Mucosa of rectum (tissue), 2 donors: Measurements from ENCODE around the gene CUTC.
"Not testable (repeated sequence)": the region's sequence is repeated elsewhere in the genome, so short reads cannot be mapped to it uniquely, and the experiment has no call there.

Experiments
- H3K27ac ChIP-seq, 2 donors: one replicate each; pipeline ENCODE4 v1.7.0; 2013; ENCODE audit warnings: inconsistent platforms in 2 of 2, low read depth in 2 of 2, low read length in 2 of 2
- H3K27me3 ChIP-seq, 2 donors: one replicate each; pipeline ENCODE4 v1.7.0; 2013; ENCODE audit warnings: low read length in 2 of 2; ENCODE audit not compliant: control insufficient read depth in 2 of 2, insufficient read depth in 2 of 2
- H3K36me3 ChIP-seq, 2 donors: one replicate each; pipeline ENCODE4 v1.7.0; 2013; ENCODE audit warnings: low read length in 2 of 2; ENCODE audit not compliant: control insufficient read depth in 2 of 2, insufficient read depth in 2 of 2
- H3K4me1 ChIP-seq, 2 donors: one replicate each; pipeline ENCODE4 v1.7.0; 2013; ENCODE audit warnings: low read length in 2 of 2, mild to moderate bottlenecking in 1 of 2; ENCODE audit not compliant: control insufficient read depth in 2 of 2, insufficient read depth in 2 of 2
- H3K4me3 ChIP-seq, 2 donors: one replicate each; pipeline ENCODE4 v1.7.0; 2013; ENCODE audit warnings: low read length in 2 of 2
- H3K9ac ChIP-seq, 2 donors: one replicate each; pipeline ENCODE4 v1.7.0; 2013; ENCODE audit warnings: low read length in 2 of 2, low read depth in 1 of 2, mild to moderate bottlenecking in 1 of 2
- H3K9me3 ChIP-seq, 2 donors: one replicate each; pipeline ENCODE4 v1.7.0; 2013; ENCODE audit warnings: low read length in 2 of 2; ENCODE audit not compliant: control insufficient read depth in 2 of 2
- donor health status: healthy.
- donor health status: Normal muscosa, but diverticular disease.

CUTC gene

DNA sequence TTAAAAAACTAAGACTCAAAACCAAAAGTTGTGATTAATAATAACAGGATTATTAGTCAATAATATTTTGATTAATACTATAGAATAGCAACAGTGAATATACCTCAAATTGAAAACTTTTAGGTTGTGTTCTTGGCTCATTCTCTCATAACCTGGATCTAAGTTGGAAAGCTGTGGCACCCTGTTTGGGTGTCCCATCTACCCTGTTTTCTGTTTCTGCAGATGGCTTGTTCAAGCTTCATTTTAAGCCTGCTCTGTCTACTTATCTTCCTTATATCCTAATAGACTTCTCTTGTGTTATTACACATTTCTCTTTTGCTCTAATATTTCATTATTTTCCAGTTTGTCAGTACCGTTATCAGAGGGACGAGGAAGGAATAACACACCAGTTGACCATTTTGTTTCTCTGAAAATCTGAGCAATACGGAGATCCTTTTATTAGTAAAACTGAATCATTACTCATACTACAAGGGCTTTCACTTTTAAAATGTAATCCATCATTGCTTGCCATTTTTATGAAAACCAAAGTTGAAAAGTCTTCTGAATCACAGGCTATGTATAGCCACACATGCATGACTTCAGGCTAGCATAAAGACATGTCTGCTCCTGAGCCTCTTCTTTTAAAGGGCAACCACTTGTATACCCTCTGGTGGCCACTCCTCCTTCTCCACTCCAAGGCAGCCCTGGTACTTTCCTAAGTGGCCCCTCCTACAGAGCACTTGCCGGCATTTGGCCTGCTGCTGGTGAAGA lies 22.4 kb upstream of the CUTC start:
- no peaks in the 10 kb centered on the region for H3K4me1 ChIP-seq
- H3K27me3 ChIP-seq: no peaks in the 10 kb centered on the region
- H3K27ac ChIP-seq: no peak overlapping the region
- no peaks in the 10 kb centered on the region for H3K9me3 ChIP-seq
- H3K36me3 ChIP-seq: peaks cover 26 to 30% of the 10 kb centered on the region in 2 donors
- H3K4me3 ChIP-seq: no peak overlapping the region
- H3K9ac ChIP-seq: no peak overlapping the region

GRCh38 chr10:99711129-99711719 lies 20.8 kb upstream of the CUTC start:
- no peaks in the 10 kb centered on the region for H3K9me3 ChIP-seq
- H3K4me1 ChIP-seq: no peaks in the 10 kb centered on the region
- H3K4me3 ChIP-seq: no peak overlapping the region
- H3K27ac ChIP-seq: no peak overlapping the region
- H3K36me3 ChIP-seq: peaks cover 19 to 29% of the 10 kb centered on the region in 2 donors
- no peaks in the 10 kb centered on the region for H3K27me3 ChIP-seq
- no peak overlapping the region for H3K9ac ChIP-seq

DNA sequence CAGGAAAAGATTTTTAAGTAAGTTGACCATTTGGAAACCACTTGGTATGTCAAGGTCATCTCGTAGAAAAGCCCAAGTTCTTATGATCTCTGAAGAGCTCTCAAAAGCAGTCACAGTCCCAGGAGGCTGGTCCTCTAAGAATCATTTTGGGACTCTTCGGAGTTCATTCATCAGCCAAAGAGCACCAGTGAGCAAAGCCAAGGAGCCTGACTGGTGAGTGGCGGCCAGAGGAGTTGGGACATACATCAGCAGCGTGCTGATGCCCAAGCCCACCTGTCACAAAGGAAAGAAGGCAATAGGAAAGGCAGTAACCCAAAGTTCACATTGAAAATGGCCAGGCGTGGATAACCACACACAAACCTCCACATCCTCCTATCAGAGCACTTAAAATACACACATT lies 17.6 kb upstream of the CUTC start:
- no peak overlapping the region for H3K27ac ChIP-seq
- H3K9ac ChIP-seq: no peak overlapping the region
- no peak overlapping the region for H3K4me3 ChIP-seq
- H3K36me3 ChIP-seq: peaks cover 45 to 53% of the 10 kb centered on the region in 2 donors
- H3K9me3 ChIP-seq: no peaks in the 10 kb centered on the region
- H3K27me3 ChIP-seq: no peaks in the 10 kb centered on the region
- no peaks in the 10 kb centered on the region for H3K4me1 ChIP-seq

DNA sequence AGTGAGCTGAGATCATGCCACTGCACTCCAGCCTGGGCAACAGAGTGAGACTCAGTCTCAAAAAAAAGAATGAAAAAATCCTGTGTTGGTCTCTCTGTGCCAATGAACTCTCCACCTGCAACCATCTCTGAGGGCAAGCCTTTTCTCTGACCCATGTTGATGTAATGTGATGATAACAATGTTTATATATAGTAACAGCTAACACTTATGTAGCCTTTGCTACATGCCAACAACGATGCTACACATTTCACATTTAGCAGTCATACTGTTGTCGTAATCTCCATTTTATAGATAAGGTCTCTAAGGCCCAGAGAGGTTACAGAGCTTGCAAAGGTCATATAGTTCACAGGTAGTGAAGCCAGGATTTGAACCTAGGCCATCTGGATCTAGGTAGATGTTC lies 11.6 kb upstream of the CUTC start:
- Histone ChIP-seq H3K4me1 (no peaks in the 10 kb centered on the region), H3K27me3 (no peaks in the 10 kb centered on the region), H3K36me3 (peaks cover 55 to 66% of the 10 kb centered on the region in 2 donors), H3K9ac (no peak overlapping the region), H3K4me3 (no peak overlapping the region), H3K27ac (no peak overlapping the region), H3K9me3 (no peaks in the 10 kb centered on the region)

DNA sequence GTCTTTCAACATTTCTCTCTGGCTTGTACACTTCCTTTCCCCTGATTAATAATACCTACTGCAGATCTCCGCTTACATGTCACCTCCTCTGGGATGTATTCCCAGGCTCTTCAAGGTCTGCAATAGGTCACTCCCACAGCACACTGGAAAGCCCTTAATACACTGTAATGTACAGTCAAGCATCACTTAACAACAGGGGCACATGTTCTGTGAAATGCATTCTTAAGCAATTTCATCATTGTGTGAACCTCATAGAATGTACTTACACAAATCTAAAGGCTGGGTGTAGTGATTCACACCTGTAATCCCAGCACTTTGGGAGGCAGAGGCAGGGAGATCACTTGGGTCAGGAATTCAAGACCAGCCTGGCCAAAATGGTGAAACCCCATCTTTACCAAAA lies 2.0 kb upstream of the CUTC start:
- Histone ChIP-seq H3K27ac (no peak overlapping the region), H3K27me3 (no peaks in the 10 kb centered on the region), H3K4me3 (no peak overlapping the region), H3K9me3 (no peaks in the 10 kb centered on the region), H3K9ac (no peak overlapping the region), H3K4me1 (peaks cover 5 to 6% of the 10 kb centered on the region in 2 donors), H3K36me3 (peaks cover 15 to 16% of the 10 kb centered on the region in 2 donors)

GRCh38 chr10:99731306-99732032 lies 565 bp upstream of the CUTC start:
- Histone ChIP-seq H3K27me3 (no peaks in the 10 kb centered on the region), H3K9ac (peak overlapping the region; percentile 93 to 99), H3K4me1 (peaks cover 5 to 6% of the 10 kb centered on the region in 2 donors), H3K9me3 (no peaks in the 10 kb centered on the region), H3K36me3 (peaks cover 6 to 12% of the 10 kb centered on the region in 2 donors), H3K4me3 (peak overlapping the region; percentile 99 to 100), H3K27ac (peak overlapping the region; percentile 94 to 96)

DNA sequence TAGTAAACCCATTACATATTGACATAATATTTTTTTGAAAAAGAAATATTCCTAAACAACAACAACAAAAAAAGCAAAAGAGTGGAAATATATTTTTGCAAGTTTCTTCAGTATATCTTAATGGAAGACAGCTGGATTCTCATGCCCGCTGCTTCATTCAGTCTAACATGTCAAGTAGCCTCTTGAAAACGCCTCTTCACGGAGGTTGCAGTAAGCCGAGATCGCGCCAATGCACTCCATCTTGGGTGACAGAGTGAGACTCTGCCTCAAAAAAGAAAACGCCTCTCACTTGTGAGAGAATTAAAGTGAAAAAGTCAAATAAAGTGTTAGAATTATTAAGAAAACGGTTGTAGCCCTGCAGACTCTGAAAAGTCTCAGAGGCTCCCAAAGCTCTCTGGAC lies 1.3 kb downstream of the CUTC start:
- Histone ChIP-seq H3K27me3 (no peaks in the 10 kb centered on the region), H3K36me3 (peaks cover 3 to 11% of the 10 kb centered on the region in 2 donors), H3K27ac (no peak overlapping the region), H3K9me3 (no peaks in the 10 kb centered on the region), H3K4me3 (peak overlapping the region; percentile 11 to 35), H3K4me1 (peaks cover 5 to 6% of the 10 kb centered on the region in 2 donors), H3K9ac (peak overlapping the region in 1 of 2 donors; percentile 31)

DNA sequence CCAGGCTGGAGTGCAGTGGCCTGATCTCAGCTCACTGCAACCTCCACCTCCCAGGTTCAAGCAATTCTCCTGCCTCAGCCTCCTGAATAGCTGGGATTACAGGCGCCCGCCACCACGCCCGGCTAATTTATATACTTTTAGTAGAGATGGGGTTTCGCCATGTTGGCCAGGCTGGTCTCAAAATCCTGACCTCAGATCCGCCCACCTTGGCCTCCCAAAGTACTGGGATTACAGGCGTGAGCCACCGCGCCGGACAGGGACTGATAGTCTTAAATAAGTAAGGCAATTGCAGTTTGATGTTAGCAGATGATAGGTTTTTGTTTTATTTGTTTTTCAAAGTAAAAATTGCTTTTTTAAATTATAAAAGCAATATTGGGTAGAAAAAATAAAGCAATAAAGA lies 2.1 kb downstream of the CUTC start:
- not testable (repeated sequence) for H3K9me3 ChIP-seq, H3K27ac ChIP-seq, H3K9ac ChIP-seq, H3K4me1 ChIP-seq, H3K27me3 ChIP-seq, H3K4me3 ChIP-seq
- peaks cover 3 to 14% of the 10 kb centered on the region in 2 donors for H3K36me3 ChIP-seq

- Histone ChIP-seq H3K36me3 (peaks cover 36 to 62% of the 10 kb centered on the region in 2 donors), H3K27ac (no peak overlapping the region), H3K27me3 (no peaks in the 10 kb centered on the region), H3K9me3 (peaks cover 0 to 4% of the 10 kb centered on the region in 2 donors), H3K4me1 (no peaks in the 10 kb centered on the region), H3K4me3 (no peak overlapping the region), H3K9ac (no peak overlapping the region)
Measured at GRCh38 chr10:99740260-99740659, 8.2 kb downstream of the CUTC start.

DNA sequence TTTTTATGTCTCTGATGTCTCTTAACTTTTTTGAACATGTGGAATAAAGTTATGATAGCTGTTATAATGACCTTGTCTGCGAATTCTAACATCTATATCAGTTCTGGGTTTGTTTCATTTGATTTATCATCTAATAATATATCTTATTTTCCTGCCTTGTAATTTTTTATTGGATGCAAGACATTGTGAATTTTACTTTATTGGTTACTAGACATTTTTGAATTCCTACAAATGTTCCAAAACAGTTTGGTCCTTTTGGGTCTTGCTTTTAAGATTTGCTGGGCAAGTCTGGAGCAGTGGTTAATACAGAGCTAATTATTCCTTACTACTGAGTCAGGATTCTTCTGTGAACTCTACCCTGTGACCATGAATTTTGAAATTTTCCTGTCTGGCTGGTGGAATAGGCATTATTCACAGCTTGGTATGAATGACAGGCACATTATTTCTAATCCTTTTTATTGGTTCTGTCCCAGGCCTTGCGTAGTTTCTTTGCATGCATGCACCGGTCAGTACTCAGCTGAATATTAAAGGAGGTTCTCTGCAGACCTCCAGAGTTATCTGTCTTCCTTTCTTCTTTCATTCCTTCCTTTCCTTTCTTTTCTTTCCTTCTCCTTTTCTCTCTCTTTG lies 9.0 kb downstream of the CUTC start:
- Histone ChIP-seq H3K36me3 (peaks cover 39 to 64% of the 10 kb centered on the region in 2 donors), H3K27ac (no peak overlapping the region), H3K27me3 (no peaks in the 10 kb centered on the region), H3K4me3 (no peak overlapping the region), H3K9me3 (peaks cover 0 to 4% of the 10 kb centered on the region in 2 donors), H3K9ac (no peak overlapping the region), H3K4me1 (no peaks in the 10 kb centered on the region)
